Activated CD4-positive, CD25-positive, alpha-beta regulatory T cell (primary cell): ENCODE data around the gene WDFY4.

Experiments used
- DNase-seq, 4 experiments: peaks; one replicate each; lab custom pipeline; 2025; lab: John Stamatoyannopoulos, UW

WDFY4 gene

DNA sequence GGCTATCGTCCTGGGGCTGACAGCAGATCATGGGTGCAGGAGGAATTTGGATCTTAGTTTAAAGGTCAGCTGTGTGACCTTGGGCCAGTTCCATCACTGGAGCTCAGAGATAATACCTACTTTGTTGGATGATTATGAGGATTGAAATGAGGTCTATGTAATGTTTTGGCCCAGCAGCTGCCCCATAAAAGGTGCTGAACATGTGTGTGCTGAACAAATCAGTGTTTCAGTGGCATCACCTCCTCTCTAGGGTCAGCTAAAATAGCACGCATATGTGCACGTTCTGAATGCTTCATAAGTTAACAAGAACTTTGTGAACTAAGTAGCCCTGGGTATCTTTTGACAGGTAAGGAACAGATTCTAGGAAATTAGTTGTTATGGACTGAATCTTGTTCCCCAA lies 339.8 kb downstream of the WDFY4 start:
- no peak for DNase-seq

- DNase-seq: no peak
These were observed 340.8 kb downstream of the WDFY4 start for GRCh38 chr10:49025347-49025983.

DNA sequence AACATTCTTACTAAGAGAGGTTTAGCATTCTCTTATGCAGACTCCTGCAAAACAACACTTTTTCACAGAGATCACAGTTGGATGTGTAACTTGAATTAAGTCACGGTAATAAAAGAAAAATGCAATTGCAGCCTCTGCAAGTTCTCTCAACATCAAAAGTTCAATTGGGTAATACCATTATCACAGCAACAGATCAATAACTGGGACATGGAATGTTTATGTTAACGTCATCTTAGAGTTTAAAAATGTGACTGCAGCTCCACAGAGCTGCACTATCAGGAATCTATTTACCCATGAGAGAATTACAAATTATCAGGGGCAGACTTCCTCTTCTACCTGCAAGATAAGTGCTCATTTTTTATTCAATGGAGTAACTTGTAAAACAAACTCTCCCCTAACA lies 344.0 kb downstream of the WDFY4 start:
- DNase-seq: no peak

- no peak for DNase-seq
These were observed 345.0 kb downstream of the WDFY4 start for GRCh38 chr10:49029666-49030065.
